Stimulated activated CD4-positive, alpha-beta T cell treated with anti-CD3 and anti-CD28 coated beads, Interleukin-12 subunit alpha, Interleukin-12 subunit beta, amount 100 ng/mL, for 48 hours (primary cell): Measurements from ENCODE around the gene ZNF821.
"Not testable (repeated sequence)": the region's sequence is repeated elsewhere in the genome, so short reads cannot be mapped to it uniquely, and the experiment has no call there.

Source experiments
- DNase-seq, 3 donors: peaks; one replicate each; pipeline ENCODE4 v3.0.0-alpha.2; 2020; ENCODE audit warnings: low read depth in 2 of 3, low spot score in 1 of 3

ZNF821 gene

DNA sequence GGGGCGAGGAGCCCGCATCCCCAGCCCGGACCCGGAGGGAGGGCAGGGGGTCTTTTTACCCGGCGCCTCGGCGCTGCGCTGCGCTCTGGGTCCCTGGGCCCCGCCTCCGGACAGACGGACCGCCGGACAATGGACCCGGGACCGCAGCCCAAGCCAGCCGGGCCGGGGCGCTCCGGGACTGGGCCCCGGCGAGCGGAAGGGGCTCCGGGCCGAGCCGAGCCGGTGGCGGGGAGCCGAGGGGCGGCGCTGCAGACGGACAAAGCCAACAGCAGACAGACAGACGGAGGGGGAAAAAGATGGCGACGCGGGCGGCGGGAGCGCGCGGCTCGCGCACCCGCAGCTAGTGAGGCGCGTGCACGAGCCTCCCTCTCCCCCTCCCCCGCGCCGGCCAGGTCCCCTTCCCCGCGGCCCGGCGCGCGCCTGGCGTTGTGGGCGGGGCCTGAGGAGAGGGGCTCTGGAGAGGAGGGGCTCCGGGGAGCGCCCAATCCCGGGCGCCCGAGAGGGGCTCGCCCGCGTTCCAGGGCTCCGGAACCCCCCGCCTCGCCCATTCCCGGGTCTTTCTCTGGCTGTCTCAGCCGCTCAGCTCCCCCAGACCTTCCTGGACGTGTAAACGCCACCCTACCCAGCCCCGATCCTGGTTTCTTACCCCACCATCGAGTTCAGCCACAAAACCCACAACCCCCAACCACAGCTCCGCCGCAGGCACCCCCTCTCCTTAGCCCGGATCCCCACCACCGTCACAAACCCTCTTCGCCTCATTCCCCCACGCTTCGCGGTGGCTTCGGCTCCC, at the start of gene ZNF821:
TSS of gene ZNF821 (minus strand) at position 334 of the 790 bp plus-strand sequence. CDS start 4,236 bp downstream, outside the sequence.
- peak; percentile 53 to 70 (median 62) for DNase-seq

DNA sequence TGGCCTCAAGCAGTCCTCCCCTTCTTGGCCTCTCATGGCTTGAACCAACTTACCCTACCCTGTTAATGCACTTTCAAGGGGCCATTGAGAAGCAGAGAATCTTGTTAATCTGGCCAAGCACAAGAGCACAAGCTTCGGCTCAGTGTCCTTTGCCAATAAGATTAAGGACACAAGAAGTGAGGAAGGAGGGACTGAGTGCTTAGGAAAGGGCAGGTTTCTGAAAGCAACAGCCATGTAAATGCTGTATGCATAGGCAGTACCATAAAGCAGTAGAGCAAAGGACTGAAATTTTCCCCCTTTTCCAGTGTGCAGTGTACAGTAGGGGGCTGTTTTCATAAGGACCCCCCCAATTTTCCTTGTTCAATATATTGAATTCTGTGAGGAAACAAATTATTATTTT, 49.0 kb upstream of the ZNF821 start:
- DNase-seq, result no peak

- DNase-seq, result no peak
These were observed 47.6 kb upstream of the ZNF821 start for GRCh38 chr16:71931599-71931998.

- DNase-seq, result no peak
These were observed 47.0 kb upstream of the ZNF821 start for GRCh38 chr16:71931001-71931400.

DNA sequence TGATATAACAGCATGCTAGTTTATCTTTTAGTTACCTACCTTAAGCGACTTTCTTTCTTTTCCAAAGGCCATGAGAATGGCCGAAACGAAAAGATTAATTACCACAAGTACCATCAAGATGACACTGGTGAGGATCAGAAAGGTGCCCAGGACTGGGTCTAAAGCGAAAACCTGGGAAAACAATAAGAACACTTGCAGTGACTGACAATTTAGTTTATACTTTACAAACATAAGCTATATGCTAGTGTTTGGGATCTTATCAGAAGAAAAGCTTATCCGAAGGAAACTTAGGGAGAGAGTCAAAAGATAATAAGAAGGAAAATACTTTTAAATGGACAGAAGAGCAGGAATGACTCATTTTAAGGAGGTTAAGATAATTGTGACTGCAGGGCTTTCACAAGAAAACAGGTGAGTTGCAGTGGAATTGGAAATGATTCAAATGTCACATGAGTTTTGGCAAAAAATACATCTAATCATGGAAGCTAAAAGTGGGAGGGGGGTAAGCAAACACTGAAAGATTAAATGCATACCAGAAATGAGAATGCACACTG, 46.1 kb upstream of the ZNF821 start:
- DNase-seq, result no peak

GRCh38 chr16:71929048-71929447, 45.1 kb upstream of the ZNF821 start:
- DNase-seq, result no peak

GRCh38 chr16:71927787-71928186, 43.8 kb upstream of the ZNF821 start:
- no peak for DNase-seq

DNA sequence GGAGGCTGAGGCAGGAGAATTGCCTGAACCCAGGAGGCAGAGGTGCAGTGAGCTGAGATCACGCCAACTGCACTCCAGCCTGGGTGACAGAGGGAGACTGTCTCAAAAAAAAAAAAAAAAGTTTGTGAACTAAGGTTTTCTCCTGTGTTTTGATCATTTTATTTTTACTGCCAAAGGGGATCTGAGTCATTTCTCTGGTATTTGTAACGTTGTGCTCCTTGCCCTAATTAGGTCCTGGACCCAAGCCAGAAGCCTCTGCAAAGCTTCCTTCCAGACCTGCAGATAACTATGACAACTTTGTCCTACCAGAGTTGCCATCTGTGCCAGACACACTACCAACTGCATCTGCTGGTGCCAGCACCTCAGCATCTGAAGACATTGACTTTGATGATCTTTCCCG, 43.4 kb upstream of the ZNF821 start:
- DNase-seq, result no peak

- DNase-seq, result no peak
These were observed 40.7 kb upstream of the ZNF821 start for GRCh38 chr16:71924710-71925109.

GRCh38 chr16:71923941-71924690, 40.1 kb upstream of the ZNF821 start:
- no peak for DNase-seq

- DNase-seq, result no peak
These were observed 36.7 kb upstream of the ZNF821 start for GRCh38 chr16:71920658-71921057.

DNA sequence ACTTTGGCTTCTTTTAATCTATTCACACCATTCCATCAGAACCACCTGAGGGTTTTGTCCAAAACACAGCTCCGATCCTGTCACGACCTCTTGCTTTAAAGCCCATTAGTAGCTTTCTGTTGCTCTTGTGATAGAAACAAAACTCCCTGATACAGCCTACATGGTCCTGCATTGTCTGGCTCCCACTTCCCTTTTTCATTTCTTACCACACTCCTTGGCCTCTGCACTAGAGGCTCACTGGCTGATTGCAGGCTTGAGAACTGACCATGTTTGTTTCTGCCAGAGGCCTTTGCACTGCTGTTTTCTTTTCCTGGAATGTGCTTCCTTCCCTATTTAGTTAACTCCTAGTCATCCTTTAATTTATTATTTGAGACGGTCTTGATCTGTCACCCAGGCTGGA, 35.1 kb upstream of the ZNF821 start:
- DNase-seq, result no peak

- DNase-seq, result no peak
These were observed 33.9 kb upstream of the ZNF821 start for GRCh38 chr16:71917900-71918299.

DNA sequence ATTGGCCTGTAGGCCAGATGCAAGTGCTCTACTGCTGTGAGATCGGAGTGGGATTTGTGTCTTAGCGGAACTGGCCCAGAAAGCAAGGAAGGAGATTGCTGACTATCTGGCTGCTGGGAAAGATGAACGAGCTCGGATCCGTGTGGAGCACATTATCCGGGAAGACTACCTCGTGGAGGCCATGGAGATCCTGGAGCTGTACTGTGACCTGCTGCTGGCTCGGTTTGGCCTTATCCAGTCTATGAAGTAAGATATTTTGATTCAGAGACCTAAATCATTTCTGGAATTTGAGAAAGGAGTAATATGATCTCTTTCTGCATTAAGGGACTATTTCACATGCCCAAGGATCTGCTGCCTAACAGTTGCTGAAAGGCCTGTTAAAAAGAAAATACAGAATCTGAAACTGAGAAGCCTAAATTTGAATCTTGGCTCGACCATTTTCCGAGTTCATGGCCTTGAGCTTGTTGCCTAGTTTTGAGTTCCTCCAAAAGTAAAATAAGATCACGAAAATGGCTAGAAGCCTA, 32.5 kb upstream of the ZNF821 start:
- DNase-seq, result no peak

- no peak for DNase-seq
These were observed 31.4 kb upstream of the ZNF821 start for GRCh38 chr16:71915350-71915749.

DNA sequence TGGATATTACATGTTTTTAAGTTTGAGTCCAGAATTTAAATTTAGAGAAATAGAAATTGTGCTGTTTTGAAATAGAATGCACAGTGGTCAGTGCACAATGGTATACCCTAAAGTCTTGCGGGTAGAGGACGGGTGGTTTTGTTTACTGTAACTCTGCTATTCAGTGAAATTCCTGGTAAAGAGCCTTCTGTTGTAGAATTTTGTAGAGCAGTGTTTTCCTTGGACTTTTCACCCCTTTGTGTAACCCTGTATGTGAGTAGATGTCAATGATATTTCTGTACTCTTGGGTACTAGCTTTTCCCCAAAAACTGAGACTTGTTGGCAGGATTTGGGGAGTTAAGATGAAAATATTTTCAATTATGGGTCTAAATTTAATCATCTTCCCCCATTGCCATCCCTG, 30.8 kb upstream of the ZNF821 start:
- DNase-seq, result no peak

- no peak for DNase-seq
These were observed 28.7 kb upstream of the ZNF821 start for GRCh38 chr16:71912534-71913275.

GRCh38 chr16:71911121-71911520, 27.1 kb upstream of the ZNF821 start:
- no peak for DNase-seq

DNA sequence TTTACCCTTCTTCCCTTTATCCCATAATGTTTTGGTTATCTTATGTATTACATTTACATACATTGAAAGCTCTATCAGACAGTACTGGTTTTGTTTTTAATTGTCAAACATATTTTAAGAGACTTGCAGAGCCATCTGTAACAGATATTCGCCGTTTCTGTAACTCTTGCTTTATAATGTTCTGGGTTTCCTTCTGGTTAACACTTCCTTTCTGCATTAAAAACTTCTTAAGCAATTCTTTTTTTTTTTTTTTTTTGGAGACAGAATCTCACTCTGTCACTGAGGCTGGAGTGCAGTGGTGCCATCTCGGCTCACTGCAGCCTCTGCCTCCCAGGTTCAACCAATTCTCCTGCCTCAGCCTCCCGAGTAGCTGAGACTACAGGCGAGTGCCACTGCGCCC, 21.8 kb upstream of the ZNF821 start:
- not testable (repeated sequence) for DNase-seq

DNA sequence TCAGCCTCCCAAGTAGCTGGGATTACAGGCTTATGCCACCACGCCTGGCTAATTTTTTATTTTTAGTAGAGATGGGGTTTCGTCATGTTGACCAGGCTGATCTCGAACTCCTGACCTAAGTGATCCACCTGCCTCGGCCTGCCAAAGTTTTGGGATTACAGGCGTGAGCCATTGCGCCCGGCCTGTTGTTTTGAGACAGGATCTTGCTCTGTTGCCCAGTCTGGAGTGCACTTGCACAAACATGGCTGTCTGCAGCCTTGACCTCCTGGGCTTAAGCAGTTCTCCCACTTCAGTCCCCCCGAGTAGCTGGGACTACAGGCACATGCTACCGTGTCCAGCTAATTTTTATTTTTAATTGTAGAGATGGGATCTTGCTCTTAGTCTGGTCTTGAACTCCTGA, 20.3 kb upstream of the ZNF821 start:
- no peak for DNase-seq

GRCh38 chr16:71903608-71904007, 19.6 kb upstream of the ZNF821 start:
- no peak for DNase-seq
